HG03103 (cell line): ENCODE measurements around the gene NTSR1.

ENCODE experiments used
- ATAC-seq: cut with Tn5 transposase; IDR thresholded peaks from one replicate; pipeline ENCODE4 v1.9.1; 2021; ENCODE audit warnings: low read depth; ENCODE audit not compliant: unreplicated experiment

NTSR1 gene

GRCh38 chr20:62811720-62812119 lies 103.1 kb downstream of the NTSR1 start:
- no peak for ATAC-seq
